Measurements from ENCODE around the gene RASSF1.

DNA sequence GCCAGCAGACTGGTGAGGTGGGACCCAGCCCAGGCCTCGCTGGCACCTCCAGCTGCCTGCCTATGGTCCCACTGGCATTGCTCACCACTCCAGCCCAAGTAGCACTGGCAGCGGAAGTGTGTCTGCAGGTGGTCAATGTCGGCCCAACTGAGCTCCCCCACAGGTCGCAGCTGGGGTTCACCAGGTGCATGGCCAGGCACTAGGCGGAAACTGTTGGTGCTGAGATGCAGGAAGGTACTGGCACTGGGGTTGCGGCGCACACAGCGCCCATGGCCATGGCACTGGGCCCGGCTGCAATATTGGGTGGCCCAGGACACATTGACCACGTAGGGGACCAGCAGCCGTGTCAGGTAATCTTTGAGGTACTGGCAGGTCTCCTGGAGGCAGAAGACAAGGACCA, 22.5 kb downstream of the RASSF1 start:
- TF ChIP-seq POLR2A (IDR thresholded peaks at IDR 0.05; ENCODE audit: low read depth, low read length) (peak; percentile 72), EZH2 (IDR thresholded peaks at IDR 0.05; ENCODE audit: borderline replicate concordance, low read depth, low read length, severe bottlenecking) (no peak), MYC (IDR thresholded peaks at IDR 0.05; ENCODE audit: low read depth, low read length) (no peak), POLR2AphosphoS5 (IDR thresholded peaks at IDR 0.05; ENCODE audit: insufficient read depth, low read depth, low read length) (no peak), GATA2 (IDR thresholded peaks at IDR 0.05; ENCODE audit: insufficient read depth, insufficient read length, low read depth, low read length) (no peak), FOS (IDR thresholded peaks at IDR 0.05; ENCODE audit: borderline replicate concordance, insufficient read depth, low read length) (no peak)
- TF ChIP-seq, protein P1, sequence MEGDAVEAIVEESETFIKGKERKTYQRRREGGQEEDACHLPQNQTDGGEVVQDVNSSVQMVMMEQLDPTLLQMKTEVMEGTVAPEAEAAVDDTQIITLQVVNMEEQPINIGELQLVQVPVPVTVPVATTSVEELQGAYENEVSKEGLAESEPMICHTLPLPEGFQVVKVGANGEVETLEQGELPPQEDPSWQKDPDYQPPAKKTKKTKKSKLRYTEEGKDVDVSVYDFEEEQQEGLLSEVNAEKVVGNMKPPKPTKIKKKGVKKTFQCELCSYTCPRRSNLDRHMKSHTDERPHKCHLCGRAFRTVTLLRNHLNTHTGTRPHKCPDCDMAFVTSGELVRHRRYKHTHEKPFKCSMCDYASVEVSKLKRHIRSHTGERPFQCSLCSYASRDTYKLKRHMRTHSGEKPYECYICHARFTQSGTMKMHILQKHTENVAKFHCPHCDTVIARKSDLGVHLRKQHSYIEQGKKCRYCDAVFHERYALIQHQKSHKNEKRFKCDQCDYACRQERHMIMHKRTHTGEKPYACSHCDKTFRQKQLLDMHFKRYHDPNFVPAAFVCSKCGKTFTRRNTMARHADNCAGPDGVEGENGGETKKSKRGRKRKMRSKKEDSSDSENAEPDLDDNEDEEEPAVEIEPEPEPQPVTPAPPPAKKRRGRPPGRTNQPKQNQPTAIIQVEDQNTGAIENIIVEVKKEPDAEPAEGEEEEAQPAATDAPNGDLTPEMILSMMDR (IDR thresholded peaks at IDR 0.05; ENCODE audit: extremely low read depth in 1 of 2, insufficient read depth in 1 of 2, low read depth in 1 of 2, low read length in 2 of 2) = no peak

Measured in endothelial cell of umbilical vein (primary cell).